ENCODE results near the gene SMS.

SMS gene

GRCh38 chrX:21982311-21982710 is 41.8 kb downstream of the SMS start:
- DNase-seq (ENCODE audit: low read depth in 2 of 2), result no peak

GRCh38 chrX:21985332-21985777 is 44.8 kb downstream of the SMS start:
- peak; percentile 4 to 32 for DNase-seq (ENCODE audit: low read depth in 2 of 2)

GRCh38 chrX:21986596-21986995 is 46.1 kb downstream of the SMS start:
- DNase-seq (ENCODE audit: low read depth in 2 of 2), result no peak

- no peak for DNase-seq (ENCODE audit: low read depth in 2 of 2)
Measured at GRCh38 chrX:21989384-21989783, 48.9 kb downstream of the SMS start.

GRCh38 chrX:21990832-21991231 is 50.3 kb downstream of the SMS start:
- no peak for DNase-seq (ENCODE audit: low read depth in 2 of 2)

- no peak for DNase-seq (ENCODE audit: low read depth in 2 of 2)
Measured at GRCh38 chrX:21991504-21991903, 51.0 kb downstream of the SMS start.

- no peak for DNase-seq (ENCODE audit: low read depth in 2 of 2)
Measured at GRCh38 chrX:21993265-21993664, 52.8 kb downstream of the SMS start.

- no peak for DNase-seq (ENCODE audit: low read depth in 2 of 2)
Measured at GRCh38 chrX:21996872-21997455, 56.5 kb downstream of the SMS start.

- no peak for DNase-seq (ENCODE audit: low read depth in 2 of 2)
Measured at GRCh38 chrX:21998037-21998436, 57.5 kb downstream of the SMS start.

- no peak for DNase-seq (ENCODE audit: low read depth in 2 of 2)
Measured at GRCh38 chrX:22004866-22005265, 64.4 kb downstream of the SMS start.

GRCh38 chrX:22012051-22012450 is 71.5 kb downstream of the SMS start:
- no peak for DNase-seq (ENCODE audit: low read depth in 2 of 2)

GRCh38 chrX:22012931-22013330 is 72.4 kb downstream of the SMS start:
- DNase-seq (ENCODE audit: low read depth in 2 of 2), result no peak

GRCh38 chrX:22015139-22015750 is 74.7 kb downstream of the SMS start:
- DNase-seq (ENCODE audit: low read depth in 2 of 2), result no peak

- no peak for DNase-seq (ENCODE audit: low read depth in 2 of 2)
Measured at GRCh38 chrX:22021751-22022324, 81.3 kb downstream of the SMS start.

GRCh38 chrX:22024577-22024976 is 84.1 kb downstream of the SMS start:
- no peak for DNase-seq (ENCODE audit: low read depth in 2 of 2)

- no peak for DNase-seq (ENCODE audit: low read depth in 2 of 2)
Measured at GRCh38 chrX:22025751-22026150, 85.2 kb downstream of the SMS start.

GRCh38 chrX:22026731-22027130 is 86.2 kb downstream of the SMS start:
- no peak for DNase-seq (ENCODE audit: low read depth in 2 of 2)

- no peak for DNase-seq (ENCODE audit: low read depth in 2 of 2)
Measured at GRCh38 chrX:22032084-22032483, 91.6 kb downstream of the SMS start, which contains the start of gene PHEX. PHEX (plus strand) TSS chrX:22032325; CDS start chrX:22033006, 681 bp downstream.

GRCh38 chrX:22032506-22032905 is 92.0 kb downstream of the SMS start:
- no peak for DNase-seq (ENCODE audit: low read depth in 2 of 2)

- no peak for DNase-seq (ENCODE audit: low read depth in 2 of 2)
Measured at GRCh38 chrX:22033818-22034217, 93.3 kb downstream of the SMS start.

GRCh38 chrX:22035236-22035635 is 94.7 kb downstream of the SMS start:
- DNase-seq (ENCODE audit: low read depth in 2 of 2), result no peak

GRCh38 chrX:22037225-22037624 is 96.7 kb downstream of the SMS start:
- DNase-seq (ENCODE audit: low read depth in 2 of 2), result no peak

GRCh38 chrX:22037911-22038537 is 97.5 kb downstream of the SMS start:
- DNase-seq (ENCODE audit: low read depth in 2 of 2), result no peak
